Lower leg skin (tissue), 3 donors: Measurements from ENCODE around the gene NFIX.

Experiments used
- CTCF ChIP-seq, 3 donors: fragments of 450-650 bp; IDR thresholded peaks; one replicate each; pipeline ENCODE4 v1.5.1; 2016; ENCODE audit warnings: antibody characterized with exemption in 3 of 3, mild to moderate bottlenecking in 3 of 3, moderate library complexity in 2 of 3
- POLR2A ChIP-seq, 2 donors: fragments of 450-650 bp; IDR thresholded peaks; one replicate each; pipeline ENCODE4 v1.6.1; 2016 to 2017; ENCODE audit warnings: antibody characterized with exemption in 2 of 2, mild to moderate bottlenecking in 1 of 2, moderate library complexity in 1 of 2

- TF ChIP-seq CTCF (IDR thresholded peaks at IDR 0.05), result peak in 2 of 3 donors; percentile 46 to 86
- TF ChIP-seq POLR2A (IDR thresholded peaks at IDR 0.05), result no peak
These were observed 66.0 kb downstream of the NFIX start for GRCh38 chr19:13060964-13061927.
